GM12874 (cell line): Measurements from ENCODE around the gene RALGAPB.
A peak's percentile ranks its signal among the peaks of the same experiment; 100 is the strongest.

Source experiments
- CTCF ChIP-seq: IDR thresholded peaks from 2 replicates; pipeline ENCODE4 v1.5.1; 2011; ENCODE audit warnings: low read depth, mild to moderate bottlenecking, control low read depth, low read length, moderate library complexity; ENCODE audit not compliant: insufficient read depth

RALGAPB gene

GRCh38 chr20:38430679-38431325 is 41.8 kb upstream of the RALGAPB start:
- TF ChIP-seq CTCF = no peak

GRCh38 chr20:38432292-38432691 is 40.4 kb upstream of the RALGAPB start:
- TF ChIP-seq CTCF = no peak

GRCh38 chr20:38433304-38433972 is 39.2 kb upstream of the RALGAPB start:
- TF ChIP-seq CTCF = no peak

- TF ChIP-seq CTCF = no peak
Observed at GRCh38 chr20:38434301-38434741, 38.3 kb upstream of the RALGAPB start.

GRCh38 chr20:38434770-38435554 is 37.7 kb upstream of the RALGAPB start, which contains the start of gene SNHG17:
TSS of gene SNHG17 (minus strand) at chr20:38435328.
- TF ChIP-seq CTCF = peak; percentile 100

GRCh38 chr20:38435555-38435939 is 37.1 kb upstream of the RALGAPB start:
- no peak for TF ChIP-seq CTCF

GRCh38 chr20:38437796-38438195 is 34.8 kb upstream of the RALGAPB start:
- no peak for TF ChIP-seq CTCF
